C4-2B (cell line): ENCODE measurements around the gene DOCK10.

Experiments
- H3K27ac ChIP-seq: fragments of 450-650 bp; 2 replicates; pipeline ENCODE4 v1.5.1; 2017
- CTCF ChIP-seq: fragments of 450-650 bp; conservative IDR thresholded peaks from 2 replicates; pipeline ENCODE4 v1.5.1; 2017; ENCODE audit warnings: mild to moderate bottlenecking
- ZFX ChIP-seq: fragments of 450-650 bp; IDR thresholded peaks from 2 replicates; pipeline ENCODE4 v1.6.1; 2017

Gene DOCK10

GRCh38 chr2:225002656-225003045, 39.6 kb downstream of the DOCK10 start:
- no peak overlapping the region for H3K27ac ChIP-seq
- TF ChIP-seq CTCF (no peak; the same call in 1 of the 2 replicates), ZFX (no peak)

- no peak overlapping the region for H3K27ac ChIP-seq
- TF ChIP-seq ZFX = no peak
- peak; percentile 85 for TF ChIP-seq CTCF
Measured at GRCh38 chr2:225002039-225002655, 40.1 kb downstream of the DOCK10 start.

GRCh38 chr2:224999754-225000153, 42.5 kb downstream of the DOCK10 start:
- no peak overlapping the region for H3K27ac ChIP-seq
- TF ChIP-seq ZFX = no peak
- no peak for TF ChIP-seq CTCF

DNA sequence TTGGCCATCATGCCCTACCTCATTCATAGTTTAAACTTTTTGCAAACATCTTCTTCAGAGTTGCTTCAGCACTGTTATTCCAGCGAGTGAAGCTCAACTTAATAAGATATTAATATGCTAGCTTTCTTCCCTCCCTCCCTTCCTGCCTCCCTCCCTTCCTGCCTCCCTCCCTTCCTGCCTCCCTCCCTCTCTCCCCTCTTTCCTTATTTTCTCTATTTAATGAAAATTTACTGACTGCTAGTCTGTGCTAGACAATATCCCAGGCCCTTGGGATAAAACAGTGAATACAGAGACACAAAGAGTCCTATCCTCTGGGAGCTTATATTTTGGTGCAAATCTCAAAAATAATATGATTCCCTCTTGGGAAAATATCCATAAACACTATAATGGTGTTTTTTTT, 42.9 kb downstream of the DOCK10 start:
- TF ChIP-seq ZFX (no peak), CTCF (no peak)
- H3K27ac ChIP-seq = no peak overlapping the region

DNA sequence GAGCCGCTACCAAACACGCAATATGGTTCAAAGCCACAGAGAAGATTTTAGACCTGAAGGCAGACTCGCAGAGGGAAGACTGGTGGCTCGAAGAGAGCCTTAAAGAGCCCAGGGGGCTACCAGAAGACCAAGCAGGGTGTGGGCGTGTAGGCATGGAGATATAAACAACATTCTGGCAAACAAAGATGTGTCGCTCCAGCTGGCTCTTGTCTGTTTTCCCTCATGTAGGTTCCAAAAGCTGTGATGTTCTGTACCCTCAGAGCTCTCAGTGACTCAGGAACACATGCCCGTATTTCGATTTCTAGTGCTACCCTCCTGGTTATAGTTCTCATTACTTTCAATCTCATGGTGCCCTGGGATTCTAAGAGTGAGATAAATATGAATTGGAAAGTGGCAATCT, 44.5 kb downstream of the DOCK10 start:
- TF ChIP-seq ZFX (no peak), CTCF (no peak)
- no peak overlapping the region for H3K27ac ChIP-seq

- TF ChIP-seq CTCF (no peak), ZFX (no peak)
- H3K27ac ChIP-seq = no peak overlapping the region
Measured at GRCh38 chr2:224995419-224995818, 46.8 kb downstream of the DOCK10 start.

GRCh38 chr2:224994242-224994823, 47.9 kb downstream of the DOCK10 start:
- TF ChIP-seq CTCF (no peak), ZFX (no peak)
- no peak overlapping the region for H3K27ac ChIP-seq
